ENCODE measurements around the gene NPDC1.
A peak's percentile ranks its signal among the peaks of the same experiment; 100 is the strongest.

NPDC1 gene

GRCh38 chr9:136995772-136996311, 50.1 kb downstream of the NPDC1 start:
- no peak for DNase-seq (ENCODE audit: low read depth in 2 of 2, low spot score in 1 of 2)

- no peak for DNase-seq (ENCODE audit: low read depth in 2 of 2, low spot score in 1 of 2)
These were observed 50.6 kb downstream of the NPDC1 start for GRCh38 chr9:136995362-136995761.

GRCh38 chr9:136994888-136995230, 51.1 kb downstream of the NPDC1 start:
- DNase-seq (ENCODE audit: low read depth in 2 of 2, low spot score in 1 of 2) = no peak

- DNase-seq (ENCODE audit: low read depth in 2 of 2, low spot score in 1 of 2) = no peak
These were observed 51.6 kb downstream of the NPDC1 start for GRCh38 chr9:136994180-136994887.

GRCh38 chr9:136992819-136993369, 53.1 kb downstream of the NPDC1 start:
- DNase-seq (ENCODE audit: low read depth in 2 of 2, low spot score in 1 of 2) = no peak

- peak; percentile 82 to 87 for DNase-seq (ENCODE audit: low read depth in 2 of 2, low spot score in 1 of 2)
These were observed 53.8 kb downstream of the NPDC1 start, which contains the start of gene PAXX for GRCh38 chr9:136991993-136992818. PAXX (plus strand) TSS chr9:136992422; CDS start chr9:136992444, 22 bp downstream.

GRCh38 chr9:136990242-136990911, 55.6 kb downstream of the NPDC1 start:
- no peak for DNase-seq (ENCODE audit: low read depth in 2 of 2, low spot score in 1 of 2)

Data from stimulated activated CD8-positive, alpha-beta memory T cell treated with anti-CD3 and anti-CD28 coated beads, Interleukin-4, amount 100 ng/mL, for 4 hours (primary cell).